ENCODE measurements around the gene PLIN5.

The PLIN5 gene

GRCh38 chr19:4488496-4488895 is 46.5 kb downstream of the PLIN5 start:
- Histone ChIP-seq H2AFZ (ENCODE audit: low read depth, low read length) (no peak overlapping the region), H3K9me3 (ENCODE audit: insufficient read depth, low read length, severe bottlenecking) (no peaks in the 10 kb centered on the region), H3K9ac (ENCODE audit: low read depth, low read length) (no peak overlapping the region), H4K20me1 (ENCODE audit: insufficient read depth, low read length) (peaks cover 8% of the 10 kb centered on the region; the same call in 1 of the 2 replicates), H3K4me1 (ENCODE audit: insufficient read depth, low read length) (no peaks in the 10 kb centered on the region), H3K27me3 (ENCODE audit: insufficient read depth, low read length, poor library complexity) (no peaks in the 10 kb centered on the region), H3K79me2 (ENCODE audit: insufficient read depth, low read length) (no peaks in the 10 kb centered on the region), H3K4me3 (ENCODE audit: low read depth in 1 of 2, low read length in 2 of 2) (no peak overlapping the region), H3K4me2 (ENCODE audit: insufficient read depth, low read length) (no peak overlapping the region), H3K36me3 (ENCODE audit: insufficient read depth, low read length) (peaks cover 57% of the 10 kb centered on the region), H3K27ac (ENCODE audit: low read length) (no peak overlapping the region)
- no peak for ATAC-seq (ENCODE audit: insufficient read depth, low read depth)
- no peak for DNase-seq
- TF ChIP-seq EZH2 (IDR thresholded peaks at IDR 0.05; ENCODE audit: borderline replicate concordance, low read depth, low read length, severe bottlenecking) (no peak), CTCF (IDR thresholded peaks at IDR 0.05; ENCODE audit: borderline replicate concordance, extremely low read depth, low read length, poor library complexity, severe bottlenecking) (no peak)

DNA sequence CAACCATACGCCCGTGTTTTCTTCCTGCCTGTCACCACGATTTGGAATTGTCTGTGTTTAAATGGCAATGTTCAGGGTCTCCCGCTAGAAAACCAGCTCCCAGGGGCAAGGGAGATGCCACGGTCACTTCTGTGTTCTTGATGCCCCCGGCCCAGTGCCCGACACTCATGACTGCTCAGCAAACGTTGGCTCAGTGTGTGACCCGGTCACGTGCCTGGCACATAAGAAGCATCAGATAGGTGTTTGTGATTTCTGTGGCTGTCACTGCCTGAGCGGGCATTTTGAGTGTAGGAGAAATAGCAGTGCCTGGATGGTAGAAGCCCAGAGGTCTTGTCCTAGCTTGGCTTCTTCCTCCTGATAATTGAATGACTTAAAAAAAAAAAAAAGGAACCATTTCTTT is 47.5 kb downstream of the PLIN5 start:
- no peak overlapping the region for H3K4me2 ChIP-seq (ENCODE audit: insufficient read depth, low read length)
- no peak overlapping the region for H2AFZ ChIP-seq (ENCODE audit: low read depth, low read length)
- H3K27ac ChIP-seq (ENCODE audit: low read length): no peak overlapping the region
- H3K9me3 ChIP-seq (ENCODE audit: insufficient read depth, low read length, severe bottlenecking): no peaks in the 10 kb centered on the region
- H3K27me3 ChIP-seq (ENCODE audit: insufficient read depth, low read length, poor library complexity): no peaks in the 10 kb centered on the region
- no peak for TF ChIP-seq CTCF (IDR thresholded peaks at IDR 0.05; ENCODE audit: borderline replicate concordance, extremely low read depth, low read length, poor library complexity, severe bottlenecking)
- no peak for TF ChIP-seq EZH2 (IDR thresholded peaks at IDR 0.05; ENCODE audit: borderline replicate concordance, low read depth, low read length, severe bottlenecking)
- H4K20me1 ChIP-seq (ENCODE audit: insufficient read depth, low read length): peaks cover 4% of the 10 kb centered on the region; the same call in 1 of the 2 replicates
- H3K36me3 ChIP-seq (ENCODE audit: insufficient read depth, low read length): peaks cover 57% of the 10 kb centered on the region
- no peak overlapping the region for H3K9ac ChIP-seq (ENCODE audit: low read depth, low read length)
- no peaks in the 10 kb centered on the region for H3K4me1 ChIP-seq (ENCODE audit: insufficient read depth, low read length)
- no peaks in the 10 kb centered on the region for H3K79me2 ChIP-seq (ENCODE audit: insufficient read depth, low read length)
- DNase-seq: no peak
- ATAC-seq (ENCODE audit: insufficient read depth, low read depth): no peak
- H3K4me3 ChIP-seq (ENCODE audit: low read depth in 1 of 2, low read length in 2 of 2): no peak overlapping the region

- Histone ChIP-seq H3K4me3 (ENCODE audit: low read depth in 1 of 2, low read length in 2 of 2) (no peak overlapping the region), H3K36me3 (ENCODE audit: insufficient read depth, low read length) (peaks cover 39% of the 10 kb centered on the region), H2AFZ (ENCODE audit: low read depth, low read length) (no peak overlapping the region), H3K4me1 (ENCODE audit: insufficient read depth, low read length) (no peaks in the 10 kb centered on the region), H3K27ac (ENCODE audit: low read length) (no peak overlapping the region), H3K27me3 (ENCODE audit: insufficient read depth, low read length, poor library complexity) (no peaks in the 10 kb centered on the region), H3K9ac (ENCODE audit: low read depth, low read length) (no peak overlapping the region), H3K79me2 (ENCODE audit: insufficient read depth, low read length) (no peaks in the 10 kb centered on the region), H3K9me3 (ENCODE audit: insufficient read depth, low read length, severe bottlenecking) (no peaks in the 10 kb centered on the region), H3K4me2 (ENCODE audit: insufficient read depth, low read length) (no peak overlapping the region), H4K20me1 (ENCODE audit: insufficient read depth, low read length) (0 out of 2 replicates have a peak, but pooled peaks cover 3% of the 10 kb centered on the region)
- ATAC-seq (ENCODE audit: insufficient read depth, low read depth) (no peak), DNase-seq (no peak)
- TF ChIP-seq EZH2 (IDR thresholded peaks at IDR 0.05; ENCODE audit: borderline replicate concordance, low read depth, low read length, severe bottlenecking): no peak
- TF ChIP-seq CTCF (IDR thresholded peaks at IDR 0.05; ENCODE audit: borderline replicate concordance, extremely low read depth, low read length, poor library complexity, severe bottlenecking): no peak
Observed at GRCh38 chr19:4483385-4483784, 51.6 kb downstream of the PLIN5 start.
